Measurements from ENCODE around the gene ACADSB.

ACADSB gene

GRCh38 chr10:122993797-122994336, 14.9 kb upstream of the ACADSB start:
- no peak for TF ChIP-seq CTCF (IDR thresholded peaks at IDR 0.05; ENCODE audit: extremely low read depth, missing control alignments)
- DNase-seq (ENCODE audit: low spot score) = no peak

GRCh38 chr10:122995936-122996335, 12.9 kb upstream of the ACADSB start:
- DNase-seq (ENCODE audit: low spot score) = no peak

GRCh38 chr10:122997864-122998263, 10.9 kb upstream of the ACADSB start:
- DNase-seq (ENCODE audit: low spot score) = peak; percentile 23
- TF ChIP-seq CTCF (IDR thresholded peaks at IDR 0.05; ENCODE audit: extremely low read depth, missing control alignments) = no peak

More at GRCh38 chr10:122995936-122996335, 12.9 kb upstream of the ACADSB start:
- no peak for TF ChIP-seq CTCF (IDR thresholded peaks at IDR 0.05; ENCODE audit: extremely low read depth, missing control alignments)

- TF ChIP-seq CTCF (IDR thresholded peaks at IDR 0.05; ENCODE audit: extremely low read depth, missing control alignments) = no peak
- no peak for DNase-seq (ENCODE audit: low spot score)
Observed at GRCh38 chr10:122998360-122998917, 10.4 kb upstream of the ACADSB start.

- TF ChIP-seq CTCF (IDR thresholded peaks at IDR 0.05; ENCODE audit: extremely low read depth, missing control alignments) = no peak
- DNase-seq (ENCODE audit: low spot score) = no peak
Observed at GRCh38 chr10:122998934-122999333, 9.9 kb upstream of the ACADSB start.

GRCh38 chr10:122999347-122999746, 9.5 kb upstream of the ACADSB start:
- TF ChIP-seq CTCF (IDR thresholded peaks at IDR 0.05; ENCODE audit: extremely low read depth, missing control alignments) = no peak
- no peak for DNase-seq (ENCODE audit: low spot score)

GRCh38 chr10:123000155-123000554, 8.7 kb upstream of the ACADSB start:
- DNase-seq (ENCODE audit: low spot score) = no peak
- no peak for TF ChIP-seq CTCF (IDR thresholded peaks at IDR 0.05; ENCODE audit: extremely low read depth, missing control alignments)
